H1 (cell line): ENCODE results near the gene TSPAN17. TPM values are rescaled to one million over a fixed set of nuclear protein-coding genes. Genes with fewer than 3 reads are reported as not detected.
A peak's percentile ranks its signal among the peaks of the same experiment; 100 is the strongest.

Source experiments
- CTCF ChIA-PET: fragments of 300-600 bp; sonication (Branson Sonifier 250); formaldehyde crosslinking; loops from one replicate; lab custom pipeline; 2021; ENCODE audit not compliant: partially characterized antibody; lab: Charles Lee
- POLR2A ChIA-PET: fragments of 300-600 bp; sonication (Branson Sonifier 250); formaldehyde crosslinking; loops from one replicate; lab custom pipeline; 2021; ENCODE audit warnings: inconsistent platforms; ENCODE audit not compliant: partially characterized antibody; lab: Charles Lee
- DNase-seq, 2 experiments: peaks; one replicate each; pipeline versions ENCODE4 v3.0.0 to v3.0.0-alpha.2; 2010 to 2022; ENCODE audit warnings: low spot score in 2 of 2, low read depth in 1 of 2, mixed read lengths in 1 of 2
- FAIRE-seq: peaks from 2 replicates; lab custom pipeline; 2011; peaks lifted over from hg19 to GRCh38; lab: Jason Lieb, UNC
- H2AFZ ChIP-seq: 2 replicates; pipeline ENCODE4 v1.8.1; 2012; ENCODE audit warnings: low read length, inconsistent platforms
- H2AK5ac ChIP-seq: 2 replicates; pipeline ENCODE4 v1.6.1; 2013; ENCODE audit warnings: low read depth, low read length
- H2BK120ac ChIP-seq: replicated peaks from 2 replicates; pipeline ENCODE3; 2013; ENCODE audit warnings: low read depth, low read length, inconsistent platforms
- H2BK12ac ChIP-seq: 2 replicates; pipeline ENCODE4 v1.6.1; 2013; ENCODE audit warnings: low read depth, low read length
- H2BK15ac ChIP-seq: 2 replicates; pipeline ENCODE4 v1.6.1; 2013; ENCODE audit warnings: low read length
- H2BK20ac ChIP-seq: 2 replicates; pipeline ENCODE4 v1.6.1; 2013; ENCODE audit warnings: low read length
- H2BK5ac ChIP-seq: 2 replicates; pipeline ENCODE4 v1.6.1; 2013; ENCODE audit warnings: low read depth, low read length
- H3K14ac ChIP-seq: 2 replicates; pipeline ENCODE4 v1.6.1; 2013; ENCODE audit warnings: inconsistent platforms; ENCODE audit not compliant: insufficient read length
- H3K18ac ChIP-seq: 2 replicates; pipeline ENCODE4 v1.6.1; 2013; ENCODE audit warnings: low read length; ENCODE audit errors: extremely low read depth
- H3K23ac ChIP-seq: 2 replicates; pipeline ENCODE4 v1.6.1; 2013; ENCODE audit warnings: inconsistent platforms; ENCODE audit not compliant: insufficient read length
- H3K23me2 ChIP-seq: 2 replicates; pipeline ENCODE4 v1.6.1; 2013; ENCODE audit warnings: low read depth, low read length
- H3K27ac ChIP-seq: 2 replicates; pipeline ENCODE4 v1.6.1; 2011; ENCODE audit warnings: low read depth, low read length, inconsistent platforms
- H3K27me3 ChIP-seq, 4 experiments: replicated peaks in 1 of 4; 1 replicate in 1 of 4; 2 replicates in 3 of 4; pipeline versions ENCODE4 v1.6.1 to v1.8.1; 2011 to 2013; ENCODE audit warnings: low read length in 3 of 4, mild to moderate bottlenecking in 3 of 4, inconsistent platforms in 2 of 4, mixed read lengths in 2 of 4, moderate library complexity in 1 of 4; ENCODE audit not compliant: control insufficient read depth in 3 of 4, insufficient read depth in 3 of 4; ENCODE audit errors: extremely low read depth in 1 of 4
- H3K36me3 ChIP-seq, 4 experiments: 2 replicates each; pipeline versions ENCODE4 v1.6.1 to v1.8.1; 2011 to 2013; ENCODE audit warnings: mild to moderate bottlenecking in 4 of 4, low read length in 3 of 4, moderate library complexity in 2 of 4, control low read depth in 1 of 4, inconsistent platforms in 1 of 4; ENCODE audit not compliant: insufficient read depth in 4 of 4, control insufficient read depth in 2 of 4
- H3K4ac ChIP-seq: replicated peaks from 2 replicates; pipeline ENCODE3; 2013; ENCODE audit warnings: low read length, low read depth, mixed read lengths, inconsistent platforms; ENCODE audit not compliant: insufficient read length
- H3K4me1 ChIP-seq, 4 experiments: replicated peaks in 1 of 4; 1 replicate in 1 of 4; 2 replicates in 3 of 4; pipeline versions ENCODE4 v1.6.1 to v1.8.1; 2011 to 2013; ENCODE audit warnings: low read length in 3 of 4, inconsistent platforms in 2 of 4, mixed read lengths in 1 of 4; ENCODE audit not compliant: insufficient read depth in 4 of 4, control insufficient read depth in 3 of 4
- H3K4me2 ChIP-seq, 2 experiments: 2 replicates each; pipeline versions ENCODE4 v1.6.1 to v1.8.1; 2011 to 2013; ENCODE audit warnings: low read depth in 2 of 2, low read length in 2 of 2, control low read depth in 1 of 2, inconsistent platforms in 1 of 2, mild to moderate bottlenecking in 1 of 2; ENCODE audit not compliant: insufficient read depth in 1 of 2
- H3K4me3 ChIP-seq, 4 experiments: fragments of 200-600, 300-600 bp in 1 of 4; sonication (generic), shearing (Covaris generic), sonication (Bioruptor Twin) in 1 of 4; 2 replicates each; pipeline versions ENCODE4 v1.5.1 to v1.8.1; 2011 to 2016; ENCODE audit warnings: low read length in 4 of 4, low read depth in 3 of 4, control low read depth in 2 of 4, inconsistent platforms in 2 of 4, mild to moderate bottlenecking in 2 of 4, mixed read lengths in 1 of 4, moderate library complexity in 1 of 4; ENCODE audit not compliant: insufficient read depth in 2 of 4; ENCODE audit errors: extremely low read depth in 1 of 4
- H3K56ac ChIP-seq: replicated peaks from 2 replicates; pipeline ENCODE3; 2013; ENCODE audit warnings: low read depth, mild to moderate bottlenecking, mixed read lengths, low read length, inconsistent platforms; ENCODE audit not compliant: insufficient read length
- H3K79me1 ChIP-seq: 2 replicates; pipeline ENCODE4 v1.6.1; 2013; ENCODE audit warnings: low read depth, low read length, control low read depth
- H3K79me2 ChIP-seq, 2 experiments: 2 replicates each; pipeline versions ENCODE4 v1.6.1 to v1.8.1; 2012 to 2013; ENCODE audit warnings: low read length in 2 of 2, mild to moderate bottlenecking in 2 of 2, inconsistent platforms in 1 of 2; ENCODE audit not compliant: insufficient read depth in 2 of 2, control insufficient read depth in 1 of 2
- H3K9ac ChIP-seq, 4 experiments: replicated peaks in 1 of 4; 1 replicate in 1 of 4; 2 replicates in 3 of 4; pipeline versions ENCODE4 v1.6.1 to v1.8.1; 2011 to 2013; ENCODE audit warnings: low read depth in 3 of 4, low read length in 3 of 4, control low read depth in 2 of 4, mild to moderate bottlenecking in 2 of 4, moderate library complexity in 2 of 4, inconsistent platforms in 1 of 4; ENCODE audit errors: extremely low read depth in 1 of 4
- H3K9me3 ChIP-seq, 2 experiments: 2 replicates each; pipeline versions ENCODE4 v1.6.1 to v1.8.1; 2012 to 2013; ENCODE audit warnings: mild to moderate bottlenecking in 2 of 2, moderate library complexity in 2 of 2, control low read depth in 1 of 2, inconsistent platforms in 1 of 2, low read depth in 1 of 2, low read length in 1 of 2, mixed read lengths in 1 of 2; ENCODE audit not compliant: insufficient read depth in 2 of 2
- H4K20me1 ChIP-seq, 2 experiments: replicated peaks in 1 of 2; 2 replicates each; pipeline versions ENCODE3 to v1.8.1; 2011 to 2013; ENCODE audit warnings: inconsistent platforms in 2 of 2, low read length in 2 of 2, mild to moderate bottlenecking in 1 of 2; ENCODE audit not compliant: insufficient read depth in 2 of 2, control insufficient read depth in 1 of 2
- H4K5ac ChIP-seq: 2 replicates; pipeline ENCODE4 v1.6.1; 2013; ENCODE audit warnings: low read length, low read depth, mixed read lengths, inconsistent platforms; ENCODE audit not compliant: insufficient read length
- H4K8ac ChIP-seq: 2 replicates; pipeline ENCODE4 v1.8.0; 2013; ENCODE audit warnings: mild to moderate bottlenecking, moderate library complexity, low read length, inconsistent platforms; ENCODE audit not compliant: insufficient read depth; ENCODE audit errors: extremely low read depth
- H4K91ac ChIP-seq: replicated peaks from 2 replicates; pipeline ENCODE3; 2013; ENCODE audit warnings: low read length, mixed read lengths, inconsistent platforms; ENCODE audit not compliant: insufficient read length
- ASH2L ChIP-seq: fragments of 200-600, 300-600 bp; sonication (generic); IDR thresholded peaks from one replicate; pipeline ENCODE4 v1.7.1; 2017; ENCODE audit warnings: low read length
- KDM4A ChIP-seq: IDR thresholded peaks from one replicate; pipeline ENCODE4 v1.7.1; 2012; ENCODE audit warnings: low read depth, mild to moderate bottlenecking, moderate library complexity, low read length, inconsistent platforms; ENCODE audit not compliant: severe bottlenecking
- RFX5 ChIP-seq: IDR thresholded peaks from 2 replicates; pipeline ENCODE4 v1.6.1; 2011; ENCODE audit warnings: low read depth, low read length, improper control_type of control experiment, borderline replicate concordance
- WGBS, 2 experiments: shearing (Covaris generic) in 1 of 2; methylation state at CpG; one replicate each; pipeline versions ENCODE4 v1.1.6 to v1.1.7; 2013 to 2015; ENCODE audit warnings: low lambda C conversion rate in 2 of 2, mixed read lengths in 2 of 2, inconsistent platforms in 1 of 2, low coverage in 1 of 2, missing lambda C conversion rate in 1 of 2; ENCODE audit not compliant: insufficient replicate concordance in 2 of 2, insufficient coverage in 1 of 2, insufficient read length in 1 of 2; ENCODE audit errors: extremely low coverage in 1 of 2, missing lambda C conversion rate in 1 of 2; 5-methylcytosine and 5-hydroxymethylcytosine counted together
- polyA plus RNA-seq, 7 experiments: library from polyadenylated mRNA; depleted of rRNA in 3 of 7; stranded (reverse) in 5 of 7; unstranded in 2 of 7; fragments of >200 nt in 5 of 7; fragments of 200-250 nt in 2 of 7; gene quantifications; 1 replicate in 5 of 7; 2 replicates in 1 of 7; 4 replicates in 1 of 7; pipeline versions ENCODE4 v1.2.1 to v1.2.3, GENCODE V29; 2011 to 2013; ENCODE audit warnings: missing spikeins in 2 of 7, mixed read lengths in 2 of 7
- total RNA-seq: library from RNA; stranded (reverse); fragmentation: NEBNext Ultra II Directional; extraction: Animal tissue kit (Norgen Biotek cat#: 25700); gene quantifications from 2 replicates; pipeline ENCODE4 v1.2.1, GENCODE V29; 2021

Gene TSPAN17
- total and polyA plus RNA-seq, 2 of the 8 experiments (the other 6 are each of a cell fraction or from before 2014, with no cell fraction given): 41.5 to 53.7 TPM

GRCh38 chr5:176680226-176680563 lies 32.9 kb downstream of the TSPAN17 start:
- H3K4me2 ChIP-seq: peak overlapping the region; percentile 61 to 69
- H2BK5ac ChIP-seq: no peak overlapping the region
- H3K4ac ChIP-seq: no peak overlapping the region
- TF ChIP-seq KDM4A: peak; percentile 10
- TF ChIP-seq RFX5: no peak
- TF ChIP-seq ASH2L: peak; percentile 14
- no peak overlapping the region for H2BK12ac ChIP-seq
- no peaks in the 10 kb centered on the region for H3K9me3 ChIP-seq
- H2BK20ac ChIP-seq: no peak overlapping the region
- H4K5ac ChIP-seq: no peak overlapping the region
- FAIRE-seq (no peak), DNase-seq (no peak)
- H3K18ac ChIP-seq: peak overlapping the region; percentile 4
- H4K8ac ChIP-seq: peak overlapping the region; percentile 62; the same call in 1 of the 2 replicates
- H2AFZ ChIP-seq: peak overlapping the region; percentile 14; the same call in 1 of the 2 replicates
- ChIA-PET POLR2A (interaction anchor here (0.8 to 3.3 kb wide), 4 partner anchors 13 to 64 kb away, joined by 3 to 13 read pairs (median 4); no protein-coding TSS in a partner anchor), CTCF (interaction anchor here (0.7 to 35.1 kb wide), 8 partner anchors 7 to 198 kb away, joined by 3 to 859 read pairs (median 5); no protein-coding TSS in a partner anchor)
- H3K36me3 ChIP-seq: no peaks in the 10 kb centered on the region
- no peak overlapping the region for H2BK120ac ChIP-seq
- H3K27me3 ChIP-seq: peaks cover 0 to 20% (median 19%) of the 10 kb centered on the region in 4 experiments; a peak in 6 of 7 replicates
- WGBS, 2 experiments: 23% methylated on average over 32 of the region's 33 CpGs; no CpG with 5 or more reads in 1 of the 2 experiments
- H3K56ac ChIP-seq: no peak overlapping the region
- H3K27ac ChIP-seq: no peak overlapping the region
- no peak overlapping the region for H3K23ac ChIP-seq
- peaks cover 0 to 10% (median 3%) of the 10 kb centered on the region in 4 experiments; a peak in 6 of 7 replicates for H3K4me1 ChIP-seq
- H3K23me2 ChIP-seq: peaks cover 7% of the 10 kb centered on the region; the same call in 1 of the 2 replicates
- H3K4me3 ChIP-seq: peak overlapping the region; percentile 10 to 55 (median 26); a peak in 7 of 8 replicates
- H3K14ac ChIP-seq: no peak overlapping the region
- no peak overlapping the region for H4K91ac ChIP-seq
- 0 out of 2 replicates have a peak overlapping the region, but pooled peaks have one; percentile 20 for H2BK15ac ChIP-seq
- H3K79me2 ChIP-seq: no peaks in the 10 kb centered on the region
- H3K79me1 ChIP-seq: no peaks in the 10 kb centered on the region
- no peak overlapping the region for H3K9ac ChIP-seq
- no peak overlapping the region for H2AK5ac ChIP-seq
- no peaks in the 10 kb centered on the region for H4K20me1 ChIP-seq
